Hematopoietic multipotent progenitor cell treated with erythropoietin and hydrocortisone succinate and interleukin-3 and kit ligand, for 15 days (in vitro differentiated cells): ENCODE results near the gene NMRK2.
A peak's percentile ranks its signal among the peaks of the same experiment; 100 is the strongest.

Source experiments
- DNase-seq: peaks from one replicate; pipeline ENCODE4 v3.0.0-alpha.2; 2015; ENCODE audit warnings: low spot score

Gene NMRK2

GRCh38 chr19:3981736-3982681 is 49.1 kb downstream of the NMRK2 start:
- no peak for DNase-seq

- DNase-seq = no peak
Measured at GRCh38 chr19:3982701-3983541, 50.1 kb downstream of the NMRK2 start.

GRCh38 chr19:3983542-3983914 is 50.7 kb downstream of the NMRK2 start:
- no peak for DNase-seq

GRCh38 chr19:3983936-3984583 is 51.2 kb downstream of the NMRK2 start:
- DNase-seq = no peak

- no peak for DNase-seq
Measured at GRCh38 chr19:3984584-3984907, 51.7 kb downstream of the NMRK2 start.

GRCh38 chr19:3984908-3985642 is 52.2 kb downstream of the NMRK2 start, which contains the start of gene EEF2:
TSS of gene EEF2 (minus strand) at chr19:3985463. CDS start at chr19:3985380, 83 bp downstream.
- DNase-seq = peak; percentile 96

- DNase-seq = no peak
Measured at GRCh38 chr19:3985643-3986259, 52.9 kb downstream of the NMRK2 start.

- peak; percentile 88 for DNase-seq
Measured at GRCh38 chr19:3986260-3987041, 53.6 kb downstream of the NMRK2 start.

GRCh38 chr19:3987619-3988371 is 54.9 kb downstream of the NMRK2 start:
- DNase-seq = peak; percentile 92

- DNase-seq = no peak
Measured at GRCh38 chr19:3990815-3991117, 57.9 kb downstream of the NMRK2 start.
